GM18519 (cell line): Measurements from ENCODE around the gene SPRING1.
"Not testable (repeated sequence)": the region's sequence is repeated elsewhere in the genome, so short reads cannot be mapped to it uniquely, and the experiment has no call there.

Source experiments
- ATAC-seq: cut with Tn5 transposase; IDR thresholded peaks from one replicate; pipeline ENCODE4 v1.9.1; 2021; ENCODE audit warnings: mild to moderate bottlenecking, moderate library complexity; ENCODE audit not compliant: unreplicated experiment, low FRiP score

SPRING1 gene

GRCh38 chr12:116737774-116738657 is at the start of gene SPRING1, which contains the start of gene RNFT2:
Gene SPRING1, minus strand, starts transcription at chr12:116738069. Its CDS starts 169 bp downstream, at chr12:116737900.
Gene RNFT2, plus strand, starts transcription at chr12:116738315. Its CDS starts 2,183 bp downstream, at chr12:116740498.
- ATAC-seq = peak; percentile 91

GRCh38 chr12:116784238-116784612 is 46.4 kb upstream of the SPRING1 start:
- ATAC-seq = no peak

- ATAC-seq = no peak
Observed at GRCh38 chr12:116783525-116784237, 45.8 kb upstream of the SPRING1 start.

- no peak for ATAC-seq
Observed at GRCh38 chr12:116780942-116781341, 43.1 kb upstream of the SPRING1 start.

GRCh38 chr12:116779597-116779996 is 41.7 kb upstream of the SPRING1 start:
- ATAC-seq = no peak

GRCh38 chr12:116777245-116777644 is 39.4 kb upstream of the SPRING1 start:
- ATAC-seq = no peak

GRCh38 chr12:116774020-116774419 is 36.2 kb upstream of the SPRING1 start:
- ATAC-seq = no peak

- ATAC-seq = no peak
Observed at GRCh38 chr12:116773276-116773731, 35.4 kb upstream of the SPRING1 start.

GRCh38 chr12:116771651-116772050 is 33.8 kb upstream of the SPRING1 start:
- no peak for ATAC-seq

GRCh38 chr12:116766746-116767145 is 28.9 kb upstream of the SPRING1 start:
- ATAC-seq = no peak

- no peak for ATAC-seq
Observed at GRCh38 chr12:116766285-116766684, 28.4 kb upstream of the SPRING1 start.

GRCh38 chr12:116765271-116765670 is 27.4 kb upstream of the SPRING1 start:
- ATAC-seq = no peak

- ATAC-seq = no peak
Observed at GRCh38 chr12:116761499-116761898, 23.6 kb upstream of the SPRING1 start.

GRCh38 chr12:116760622-116761020 is 22.8 kb upstream of the SPRING1 start:
- ATAC-seq = no peak

GRCh38 chr12:116759783-116760621 is 22.1 kb upstream of the SPRING1 start:
- no peak for ATAC-seq

- ATAC-seq = not testable (repeated sequence)
Observed at GRCh38 chr12:116754783-116755182, 16.9 kb upstream of the SPRING1 start.

- ATAC-seq = not testable (repeated sequence)
Observed at GRCh38 chr12:116754097-116754496, 16.2 kb upstream of the SPRING1 start.

GRCh38 chr12:116750298-116750697 is 12.4 kb upstream of the SPRING1 start:
- no peak for ATAC-seq

GRCh38 chr12:116749884-116750283 is 12.0 kb upstream of the SPRING1 start:
- ATAC-seq = no peak

GRCh38 chr12:116745554-116745953 is 7.7 kb upstream of the SPRING1 start:
- ATAC-seq = no peak
